Smooth muscle cell of the brain vasculature (primary cell): ENCODE results near the gene PRG3.
"Not testable (repeated sequence)": the region's sequence is repeated elsewhere in the genome, so short reads cannot be mapped to it uniquely, and the experiment has no call there.

ENCODE experiments used
- DNase-seq: peaks from one replicate; pipeline ENCODE4 v3.0.0-alpha.2; 2012; ENCODE audit warnings: low read depth, low spot score

PRG3 gene

GRCh38 chr11:57339328-57339727 lies 41.6 kb downstream of the PRG3 start:
- DNase-seq: no peak

- no peak for DNase-seq
Observed at GRCh38 chr11:57338142-57338541, 42.8 kb downstream of the PRG3 start, which contains the start of gene P2RX3. Gene P2RX3, plus strand, starts transcription at chr11:57338352. Its CDS starts 199 bp downstream, at chr11:57338551.

- not testable (repeated sequence) for DNase-seq
Observed at GRCh38 chr11:57336856-57337255, 44.1 kb downstream of the PRG3 start.

- no peak for DNase-seq
Observed at GRCh38 chr11:57336111-57336666, 44.8 kb downstream of the PRG3 start.

- DNase-seq: no peak
Observed at GRCh38 chr11:57335343-57336110, 45.4 kb downstream of the PRG3 start, which contains the start of gene SSRP1. Gene SSRP1, minus strand, starts transcription at chr11:57335892. Its CDS starts 771 bp downstream, at chr11:57335121.

GRCh38 chr11:57335023-57335342 lies 46.0 kb downstream of the PRG3 start:
- no peak for DNase-seq

- DNase-seq: no peak
Observed at GRCh38 chr11:57332694-57333440, 48.1 kb downstream of the PRG3 start.

- DNase-seq: no peak
Observed at GRCh38 chr11:57331720-57332119, 49.2 kb downstream of the PRG3 start.

- DNase-seq: no peak
Observed at GRCh38 chr11:57330029-57330428, 50.9 kb downstream of the PRG3 start.

- no peak for DNase-seq
Observed at GRCh38 chr11:57327721-57328120, 53.2 kb downstream of the PRG3 start.
